ENCODE data around the gene INTS11.

The INTS11 gene

GRCh38 chr1:1264868-1265272 lies 59.6 kb downstream of the INTS11 start:
- Histone ChIP-seq H3K9ac (no peak overlapping the region), H3K27me3 (ENCODE audit: insufficient read depth, low read depth) (no peaks in the 10 kb centered on the region), H3K4me2 (no peak overlapping the region), H3K79me2 (ENCODE audit: insufficient read depth, low read depth) (peaks cover 29% of the 10 kb centered on the region; the same call in 1 of the 2 replicates), H3K4me1 (ENCODE audit: low read depth, poor library complexity, severe bottlenecking) (no peaks in the 10 kb centered on the region), H3K36me3 (ENCODE audit: insufficient read depth) (peaks cover 11% of the 10 kb centered on the region; the same call in 1 of the 2 replicates), H3K4me3 (IDR thresholded peaks at IDR 0.05; ENCODE audit: insufficient read depth, low read depth, low read length) (no peak overlapping the region), H2AFZ (ENCODE audit: low read depth) (no peak overlapping the region), H3K27ac (no peak overlapping the region), H4K20me1 (ENCODE audit: insufficient read depth) (no peaks in the 10 kb centered on the region)
- TF ChIP-seq, protein P1, sequence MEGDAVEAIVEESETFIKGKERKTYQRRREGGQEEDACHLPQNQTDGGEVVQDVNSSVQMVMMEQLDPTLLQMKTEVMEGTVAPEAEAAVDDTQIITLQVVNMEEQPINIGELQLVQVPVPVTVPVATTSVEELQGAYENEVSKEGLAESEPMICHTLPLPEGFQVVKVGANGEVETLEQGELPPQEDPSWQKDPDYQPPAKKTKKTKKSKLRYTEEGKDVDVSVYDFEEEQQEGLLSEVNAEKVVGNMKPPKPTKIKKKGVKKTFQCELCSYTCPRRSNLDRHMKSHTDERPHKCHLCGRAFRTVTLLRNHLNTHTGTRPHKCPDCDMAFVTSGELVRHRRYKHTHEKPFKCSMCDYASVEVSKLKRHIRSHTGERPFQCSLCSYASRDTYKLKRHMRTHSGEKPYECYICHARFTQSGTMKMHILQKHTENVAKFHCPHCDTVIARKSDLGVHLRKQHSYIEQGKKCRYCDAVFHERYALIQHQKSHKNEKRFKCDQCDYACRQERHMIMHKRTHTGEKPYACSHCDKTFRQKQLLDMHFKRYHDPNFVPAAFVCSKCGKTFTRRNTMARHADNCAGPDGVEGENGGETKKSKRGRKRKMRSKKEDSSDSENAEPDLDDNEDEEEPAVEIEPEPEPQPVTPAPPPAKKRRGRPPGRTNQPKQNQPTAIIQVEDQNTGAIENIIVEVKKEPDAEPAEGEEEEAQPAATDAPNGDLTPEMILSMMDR (conservative IDR thresholded peaks at IDR 0.05; ENCODE audit: low read depth, low read length) = 0 out of 2 replicates have a peak, but pooled peaks have one; percentile 18

GRCh38 chr1:1264026-1264425 lies 60.4 kb downstream of the INTS11 start:
- Histone ChIP-seq H3K4me3 (IDR thresholded peaks at IDR 0.05; ENCODE audit: insufficient read depth, low read depth, low read length) (no peak overlapping the region), H3K9ac (no peak overlapping the region), H3K4me2 (no peak overlapping the region), H4K20me1 (ENCODE audit: insufficient read depth) (no peaks in the 10 kb centered on the region), H2AFZ (ENCODE audit: low read depth) (no peak overlapping the region), H3K27me3 (ENCODE audit: insufficient read depth, low read depth) (no peaks in the 10 kb centered on the region), H3K27ac (no peak overlapping the region), H3K4me1 (ENCODE audit: low read depth, poor library complexity, severe bottlenecking) (no peaks in the 10 kb centered on the region), H3K79me2 (ENCODE audit: insufficient read depth, low read depth) (peaks cover 21% of the 10 kb centered on the region; the same call in 1 of the 2 replicates), H3K36me3 (ENCODE audit: insufficient read depth) (peaks cover 11% of the 10 kb centered on the region; the same call in 1 of the 2 replicates)
- TF ChIP-seq, protein P1 (conservative IDR thresholded peaks at IDR 0.05; ENCODE audit: low read depth, low read length) = no peak

- H3K27me3 ChIP-seq (ENCODE audit: insufficient read depth, low read depth) = no peaks in the 10 kb centered on the region
- TF ChIP-seq, protein P1 (conservative IDR thresholded peaks at IDR 0.05; ENCODE audit: low read depth, low read length) = no peak
- H4K20me1 ChIP-seq (ENCODE audit: insufficient read depth) = no peaks in the 10 kb centered on the region
- H2AFZ ChIP-seq (ENCODE audit: low read depth) = no peak overlapping the region
- no peaks in the 10 kb centered on the region for H3K4me1 ChIP-seq (ENCODE audit: low read depth, poor library complexity, severe bottlenecking)
- H3K79me2 ChIP-seq (ENCODE audit: insufficient read depth, low read depth) = peaks cover 10% of the 10 kb centered on the region; the same call in 1 of the 2 replicates
- H3K4me3 ChIP-seq (IDR thresholded peaks at IDR 0.05; ENCODE audit: insufficient read depth, low read depth, low read length) = no peak overlapping the region
- no peak overlapping the region for H3K9ac ChIP-seq
- H3K27ac ChIP-seq = no peak overlapping the region
- no peak overlapping the region for H3K4me2 ChIP-seq
- H3K36me3 ChIP-seq (ENCODE audit: insufficient read depth) = peaks cover 11% of the 10 kb centered on the region; the same call in 1 of the 2 replicates
These were observed 61.7 kb downstream of the INTS11 start for GRCh38 chr1:1262758-1263157.

GRCh38 chr1:1262071-1262470 lies 62.4 kb downstream of the INTS11 start:
- H3K79me2 ChIP-seq (ENCODE audit: insufficient read depth, low read depth) = peaks cover 3% of the 10 kb centered on the region; the same call in 1 of the 2 replicates
- no peak overlapping the region for H3K4me3 ChIP-seq (IDR thresholded peaks at IDR 0.05; ENCODE audit: insufficient read depth, low read depth, low read length)
- H3K27ac ChIP-seq = no peak overlapping the region
- no peak overlapping the region for H2AFZ ChIP-seq (ENCODE audit: low read depth)
- H4K20me1 ChIP-seq (ENCODE audit: insufficient read depth) = no peaks in the 10 kb centered on the region
- H3K36me3 ChIP-seq (ENCODE audit: insufficient read depth) = peaks cover 11% of the 10 kb centered on the region; the same call in 1 of the 2 replicates
- no peaks in the 10 kb centered on the region for H3K27me3 ChIP-seq (ENCODE audit: insufficient read depth, low read depth)
- H3K4me1 ChIP-seq (ENCODE audit: low read depth, poor library complexity, severe bottlenecking) = no peaks in the 10 kb centered on the region
- H3K4me2 ChIP-seq = no peak overlapping the region
- no peak overlapping the region for H3K9ac ChIP-seq
- TF ChIP-seq, protein P1 (conservative IDR thresholded peaks at IDR 0.05; ENCODE audit: low read depth, low read length) = no peak
